Measurements from ENCODE around the gene CD248. TPM values are rescaled to one million over a fixed set of nuclear protein-coding genes. Genes with fewer than 3 reads are reported as not detected.

The CD248 gene, protein sequence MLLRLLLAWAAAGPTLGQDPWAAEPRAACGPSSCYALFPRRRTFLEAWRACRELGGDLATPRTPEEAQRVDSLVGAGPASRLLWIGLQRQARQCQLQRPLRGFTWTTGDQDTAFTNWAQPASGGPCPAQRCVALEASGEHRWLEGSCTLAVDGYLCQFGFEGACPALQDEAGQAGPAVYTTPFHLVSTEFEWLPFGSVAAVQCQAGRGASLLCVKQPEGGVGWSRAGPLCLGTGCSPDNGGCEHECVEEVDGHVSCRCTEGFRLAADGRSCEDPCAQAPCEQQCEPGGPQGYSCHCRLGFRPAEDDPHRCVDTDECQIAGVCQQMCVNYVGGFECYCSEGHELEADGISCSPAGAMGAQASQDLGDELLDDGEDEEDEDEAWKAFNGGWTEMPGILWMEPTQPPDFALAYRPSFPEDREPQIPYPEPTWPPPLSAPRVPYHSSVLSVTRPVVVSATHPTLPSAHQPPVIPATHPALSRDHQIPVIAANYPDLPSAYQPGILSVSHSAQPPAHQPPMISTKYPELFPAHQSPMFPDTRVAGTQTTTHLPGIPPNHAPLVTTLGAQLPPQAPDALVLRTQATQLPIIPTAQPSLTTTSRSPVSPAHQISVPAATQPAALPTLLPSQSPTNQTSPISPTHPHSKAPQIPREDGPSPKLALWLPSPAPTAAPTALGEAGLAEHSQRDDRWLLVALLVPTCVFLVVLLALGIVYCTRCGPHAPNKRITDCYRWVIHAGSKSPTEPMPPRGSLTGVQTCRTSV
- total RNA-seq (2022; extraction: Qiagen RNA extraction), result 0.03 TPM in 1 of 5 replicates, not detected in the others

DNA sequence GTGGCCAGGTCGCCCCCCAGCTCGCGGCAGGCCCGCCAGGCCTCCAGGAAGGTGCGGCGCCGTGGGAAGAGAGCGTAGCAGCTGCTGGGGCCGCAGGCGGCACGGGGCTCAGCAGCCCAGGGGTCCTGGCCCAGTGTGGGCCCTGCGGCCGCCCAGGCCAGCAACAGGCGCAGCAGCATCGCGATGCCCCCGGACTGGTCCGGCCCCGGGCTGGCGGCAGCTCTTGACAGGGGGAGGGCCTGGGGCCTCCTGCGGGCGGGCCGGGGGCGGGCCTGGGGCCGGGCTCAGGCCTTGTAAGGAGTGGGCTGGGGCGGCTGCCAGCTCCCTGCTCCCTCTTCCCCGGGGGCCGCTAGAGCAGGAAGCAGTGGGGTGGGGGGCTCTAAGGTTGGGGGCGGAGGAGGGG is at the start of gene CD248:
CD248 (minus strand) TSS at position 196 of the 403 bp plus-strand sequence; CDS start at position 179, 17 bp downstream.

GRCh38 chr11:66347425-66348276 is 30.8 kb upstream of the CD248 start, which contains the start of gene B4GAT1:
TSS of gene B4GAT1 (minus strand) at chr11:66347629. CDS start at chr11:66347545, 84 bp downstream.

DNA sequence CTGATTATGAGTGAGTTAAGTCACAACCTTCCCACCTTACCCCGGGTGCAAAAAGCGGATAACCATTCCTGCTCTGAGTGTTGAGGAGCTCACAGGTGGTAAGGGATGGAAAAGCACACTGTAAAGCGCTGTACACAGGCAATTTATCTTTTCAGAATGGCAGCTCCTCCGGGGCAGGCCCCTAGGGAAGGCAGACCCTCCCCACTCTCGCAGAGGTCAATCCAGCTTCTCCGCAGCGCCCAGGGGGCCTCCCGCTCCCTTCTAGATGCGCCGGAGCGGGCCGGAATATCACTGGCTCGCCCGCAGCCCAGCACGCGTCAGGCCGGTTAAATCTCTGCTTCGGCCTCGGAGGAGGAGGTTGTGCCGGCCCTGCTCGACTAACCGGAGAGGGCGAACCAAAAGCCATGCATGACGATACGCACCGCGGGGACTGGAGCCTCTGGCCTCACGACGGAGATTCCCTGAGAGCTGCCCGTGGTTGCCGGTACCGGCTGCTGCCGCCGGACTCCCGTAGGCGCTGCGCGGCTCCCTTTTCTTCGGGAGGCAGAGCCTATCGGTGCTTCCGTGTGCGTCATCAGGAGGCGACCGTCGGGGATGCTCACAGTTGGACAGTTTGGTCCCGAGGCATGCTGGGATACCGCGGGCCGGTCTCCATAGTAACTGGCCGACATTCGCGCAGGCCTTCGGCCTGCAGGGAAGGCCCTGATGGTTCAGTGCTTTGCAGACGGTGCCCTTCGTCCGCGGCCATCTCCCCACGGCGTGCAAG is 27.9 kb upstream of the CD248 start, which contains the start of gene BRMS1:
BRMS1 (minus strand) TSS at position 555 of the 766 bp plus-strand sequence. CDS start 2,870 bp downstream, outside the sequence.

GRCh38 chr11:66336234-66337102 is 19.6 kb upstream of the CD248 start, which contains the start of gene RIN1:
TSS of gene RIN1 (minus strand) at chr11:66336434. CDS start at chr11:66336402, 32 bp downstream.

DNA sequence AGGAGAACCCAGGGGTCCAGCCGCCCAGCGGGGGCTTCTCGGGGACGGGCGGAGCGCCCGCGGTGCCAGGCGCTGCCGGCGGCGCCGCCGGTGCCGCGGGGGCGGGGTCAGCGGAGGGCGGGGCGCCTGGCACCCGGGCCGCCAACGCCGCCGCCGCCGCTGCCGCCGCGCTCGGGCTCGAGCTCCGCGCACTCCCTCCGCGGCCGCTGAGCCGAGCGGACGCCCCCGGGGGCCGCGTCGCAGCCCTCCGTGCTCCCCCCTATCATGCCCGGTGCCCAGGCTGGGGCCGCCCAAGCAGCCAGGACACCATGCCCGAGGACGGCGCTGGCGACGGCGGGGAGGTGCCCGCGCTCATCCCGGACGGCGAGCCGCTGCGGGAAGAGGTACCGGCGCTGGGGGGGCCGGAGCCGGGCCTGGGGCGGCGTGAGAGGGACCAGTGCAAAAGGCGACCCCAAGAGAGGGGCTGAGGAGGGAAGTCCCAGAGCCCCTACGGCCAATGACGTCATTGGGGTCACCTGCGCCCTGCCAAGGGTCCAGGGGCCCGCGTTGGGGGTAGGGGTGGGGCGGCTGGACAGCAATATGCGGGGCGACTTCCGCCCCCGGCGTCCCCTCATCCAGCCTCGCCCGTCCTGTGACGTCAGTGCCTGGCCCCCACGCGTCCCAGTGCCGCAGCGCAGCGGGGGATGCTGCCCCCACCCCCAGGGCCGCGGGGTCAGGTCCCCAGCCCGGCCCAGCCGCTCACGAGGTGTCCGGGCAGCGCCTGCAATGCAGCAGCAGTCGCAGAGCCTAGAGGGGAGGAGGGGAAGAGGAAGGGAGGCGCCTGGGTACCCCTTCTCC is 24.9 kb downstream of the CD248 start, which contains the start of gene TMEM151A:
TMEM151A (plus strand) TSS at position 189 of the 837 bp plus-strand sequence; CDS start at position 309, 120 bp downstream.

GRCh38 chr11:66288671-66289547 is 27.9 kb downstream of the CD248 start, which contains the start of gene YIF1A:
TSS of gene YIF1A (minus strand) at chr11:66289143. CDS start at chr11:66288985, 158 bp downstream.

GRCh38 chr11:66277471-66278362 is 39.1 kb downstream of the CD248 start, which contains the start of gene CNIH2:
TSS of gene CNIH2 (plus strand) at chr11:66278175. CDS start at chr11:66278457, 282 bp downstream.

GRCh38 chr11:66268244-66268951 is 48.4 kb downstream of the CD248 start, which contains the start of gene RAB1B:
TSS of gene RAB1B (plus strand) at chr11:66268639. CDS start at chr11:66268680, 41 bp downstream.

Other genes with a start within 250 kb of the CD248 start
- gene PACS1, start 246.8 kb downstream of the CD248 start, total RNA-seq (2022; extraction: Qiagen RNA extraction), result 57.6 to 92.8 TPM (median 81.4 TPM) in 5 replicates
- 41.0 to 47.0 TPM (median 43.4 TPM) in 5 replicates for gene KLC2, start 59.3 kb downstream of the CD248 start, total RNA-seq (2022; extraction: Qiagen RNA extraction)
- gene RAB1B, start 48.4 kb downstream of the CD248 start, total RNA-seq (2022; extraction: Qiagen RNA extraction), result 132 to 146 TPM (median 141 TPM) in 5 replicates
- gene CNIH2, start 38.9 kb downstream of the CD248 start, total RNA-seq (2022; extraction: Qiagen RNA extraction), result 2.0 to 2.9 TPM (median 2.6 TPM) in 5 replicates
- gene YIF1A, start 27.9 kb downstream of the CD248 start, total RNA-seq (2022; extraction: Qiagen RNA extraction), result 95.5 to 124 TPM (median 116 TPM) in 5 replicates
- gene TMEM151A, start 25.1 kb downstream of the CD248 start, total RNA-seq (2022; extraction: Qiagen RNA extraction), result 2.4 to 3.9 TPM (median 3.5 TPM) in 5 replicates
- gene RIN1, start 19.4 kb upstream of the CD248 start, total RNA-seq (2022; extraction: Qiagen RNA extraction), result 25.2 to 33.5 TPM (median 30.7 TPM) in 5 replicates
- 76.7 to 97.6 TPM (median 84.2 TPM) in 5 replicates for gene BRMS1, start 28.1 kb upstream of the CD248 start, total RNA-seq (2022; extraction: Qiagen RNA extraction)
- 14.8 to 17.1 TPM (median 16.8 TPM) in 5 replicates for gene B4GAT1, start 30.6 kb upstream of the CD248 start, total RNA-seq (2022; extraction: Qiagen RNA extraction)
- gene SLC29A2, start 54.7 kb upstream of the CD248 start, total RNA-seq (2022; extraction: Qiagen RNA extraction), result 5.8 to 8.6 TPM (median 8.0 TPM) in 5 replicates
- 0.03 to 0.06 TPM in 2 of 5 replicates, not detected in the others for gene NPAS4, start 104.0 kb upstream of the CD248 start, total RNA-seq (2022; extraction: Qiagen RNA extraction)
- gene MRPL11, start 121.8 kb upstream of the CD248 start, total RNA-seq (2022; extraction: Qiagen RNA extraction), result 82.1 to 122 TPM (median 112 TPM) in 5 replicates
- gene PELI3, start 149.9 kb upstream of the CD248 start, total RNA-seq (2022; extraction: Qiagen RNA extraction), result 4.3 to 5.3 TPM (median 4.7 TPM) in 5 replicates
- 51.1 to 65.5 TPM (median 52.4 TPM) in 5 replicates for gene DPP3, start 163.4 kb upstream of the CD248 start, total RNA-seq (2022; extraction: Qiagen RNA extraction)
- 9.5 to 10.9 TPM (median 9.7 TPM) in 5 replicates for gene BBS1, start 193.6 kb upstream of the CD248 start, total RNA-seq (2022; extraction: Qiagen RNA extraction)
- gene ZDHHC24, start 229.0 kb upstream of the CD248 start, total RNA-seq (2022; extraction: Qiagen RNA extraction), result 8.3 to 15.0 TPM (median 12.4 TPM) in 5 replicates
- 0.06 TPM in 2 of 5 replicates, not detected in the others for gene ACTN3, start 229.9 kb upstream of the CD248 start, total RNA-seq (2022; extraction: Qiagen RNA extraction)

Measured in A549 treated with Hydrocortisone at 1 μM for 4 hours (cell line).